ENCODE data around the gene ALDH3A1.

DNA sequence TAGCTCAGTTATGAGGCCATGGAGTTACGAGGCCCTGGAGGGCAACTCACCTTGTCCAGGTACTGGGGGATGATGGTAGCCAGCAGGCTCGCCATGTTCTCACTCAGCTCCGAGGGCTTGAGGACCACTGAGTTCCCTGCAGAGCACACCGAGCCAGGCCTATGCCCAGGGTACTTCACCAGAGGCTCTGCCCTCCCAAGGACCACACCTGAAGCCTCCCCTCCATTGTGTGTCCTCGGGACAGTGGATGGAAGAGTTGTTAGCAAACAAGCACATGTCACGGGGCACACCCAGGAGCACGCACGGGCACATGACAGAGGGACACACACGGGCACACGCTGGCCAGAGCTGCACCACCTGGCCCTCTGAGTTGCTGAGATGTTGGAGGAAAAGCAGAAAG, 5.6 kb downstream of the ALDH3A1 start:
- TF ChIP-seq, protein P1, sequence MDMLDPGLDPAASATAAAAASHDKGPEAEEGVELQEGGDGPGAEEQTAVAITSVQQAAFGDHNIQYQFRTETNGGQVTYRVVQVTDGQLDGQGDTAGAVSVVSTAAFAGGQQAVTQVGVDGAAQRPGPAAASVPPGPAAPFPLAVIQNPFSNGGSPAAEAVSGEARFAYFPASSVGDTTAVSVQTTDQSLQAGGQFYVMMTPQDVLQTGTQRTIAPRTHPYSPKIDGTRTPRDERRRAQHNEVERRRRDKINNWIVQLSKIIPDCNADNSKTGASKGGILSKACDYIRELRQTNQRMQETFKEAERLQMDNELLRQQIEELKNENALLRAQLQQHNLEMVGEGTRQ (IDR thresholded peaks at IDR 0.05; ENCODE audit: low read depth, low read length): no peak
- TF ChIP-seq POLR2A (IDR thresholded peaks at IDR 0.05; ENCODE audit: low read depth, low read length) (no peak), MAZ (IDR thresholded peaks at IDR 0.05; ENCODE audit: borderline replicate concordance, low read depth, low read length) (no peak), RCOR1 (IDR thresholded peaks at IDR 0.05; ENCODE audit: insufficient replicate concordance, low read length) (no peak), SMC3 (IDR thresholded peaks at IDR 0.05; ENCODE audit: low read depth, low read length) (no peak), BHLHE40 (IDR thresholded peaks at IDR 0.05; ENCODE audit: low read depth, low read length) (no peak), FOS (IDR thresholded peaks at IDR 0.05; ENCODE audit: low read depth, low read length) (no peak), MAFK (IDR thresholded peaks at IDR 0.05; ENCODE audit: low read depth, low read length) (no peak), CEBPB (IDR thresholded peaks at IDR 0.05; ENCODE audit: low read depth, low read length) (no peak), RFX5 (IDR thresholded peaks at IDR 0.05; ENCODE audit: low read depth, low read length) (no peak), CHD1 (IDR thresholded peaks at IDR 0.05; ENCODE audit: low read depth, low read length) (no peak), RAD21 (IDR thresholded peaks at IDR 0.05; ENCODE audit: low read length) (no peak), NFE2L2 (IDR thresholded peaks at IDR 0.05; ENCODE audit: low read depth, low read length) (no peak)
- TF ChIP-seq, protein P2, sequence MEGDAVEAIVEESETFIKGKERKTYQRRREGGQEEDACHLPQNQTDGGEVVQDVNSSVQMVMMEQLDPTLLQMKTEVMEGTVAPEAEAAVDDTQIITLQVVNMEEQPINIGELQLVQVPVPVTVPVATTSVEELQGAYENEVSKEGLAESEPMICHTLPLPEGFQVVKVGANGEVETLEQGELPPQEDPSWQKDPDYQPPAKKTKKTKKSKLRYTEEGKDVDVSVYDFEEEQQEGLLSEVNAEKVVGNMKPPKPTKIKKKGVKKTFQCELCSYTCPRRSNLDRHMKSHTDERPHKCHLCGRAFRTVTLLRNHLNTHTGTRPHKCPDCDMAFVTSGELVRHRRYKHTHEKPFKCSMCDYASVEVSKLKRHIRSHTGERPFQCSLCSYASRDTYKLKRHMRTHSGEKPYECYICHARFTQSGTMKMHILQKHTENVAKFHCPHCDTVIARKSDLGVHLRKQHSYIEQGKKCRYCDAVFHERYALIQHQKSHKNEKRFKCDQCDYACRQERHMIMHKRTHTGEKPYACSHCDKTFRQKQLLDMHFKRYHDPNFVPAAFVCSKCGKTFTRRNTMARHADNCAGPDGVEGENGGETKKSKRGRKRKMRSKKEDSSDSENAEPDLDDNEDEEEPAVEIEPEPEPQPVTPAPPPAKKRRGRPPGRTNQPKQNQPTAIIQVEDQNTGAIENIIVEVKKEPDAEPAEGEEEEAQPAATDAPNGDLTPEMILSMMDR (conservative IDR thresholded peaks at IDR 0.05; ENCODE audit: low read depth, low read length): no peak
